ENCODE measurements around the gene GET4. TPM values are rescaled to one million over a fixed set of nuclear protein-coding genes. Genes with fewer than 3 reads are reported as not detected.

The GET4 gene
- total and polyA plus RNA-seq, 2 of the 13 experiments (the other 11 are each of a cell fraction or from before 2014, with no cell fraction given): 28.2 to 35.2 TPM

DNA sequence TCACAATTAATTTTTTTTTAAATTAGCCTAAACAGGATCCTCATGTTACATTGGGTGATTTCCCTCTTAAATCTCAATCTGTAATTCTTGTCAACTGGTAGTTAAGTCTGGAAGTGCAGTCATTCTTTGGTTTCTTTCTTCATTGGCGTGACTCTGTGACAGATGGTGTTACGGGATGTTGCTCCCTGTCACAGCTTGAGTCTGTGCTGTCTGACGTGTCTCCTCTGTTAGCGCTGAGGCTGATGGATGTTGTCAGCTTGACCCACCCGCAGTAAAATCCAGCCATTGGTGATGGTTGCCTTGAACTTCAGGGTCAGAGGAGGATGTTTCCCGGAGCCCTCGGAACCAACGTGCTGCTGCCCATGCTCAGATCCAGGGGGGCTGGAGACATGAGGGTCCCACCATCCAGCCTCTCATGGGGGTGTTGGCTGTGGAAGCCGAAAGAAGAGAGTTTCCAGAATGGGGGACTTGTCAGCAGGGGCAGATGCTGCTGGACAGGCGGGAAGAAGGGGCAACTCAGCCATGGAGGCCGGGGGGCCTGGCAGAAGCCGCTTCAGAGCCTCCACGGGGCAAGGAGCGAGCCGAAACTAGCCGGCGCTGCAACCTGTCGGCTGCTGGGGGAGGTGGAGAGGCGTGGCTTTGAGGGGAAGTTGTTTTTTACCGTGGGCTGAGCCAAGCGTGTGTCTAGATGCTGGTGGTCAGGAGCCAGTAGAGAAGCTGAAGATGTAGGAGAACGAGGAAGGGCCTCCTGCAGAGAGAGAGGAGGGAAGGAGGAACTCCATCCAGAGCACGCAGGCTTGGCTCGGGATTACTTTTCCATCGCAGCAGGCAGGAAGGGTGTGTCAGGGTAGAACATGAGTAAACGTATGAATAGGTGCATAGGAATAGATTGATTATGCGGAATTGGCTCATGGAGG is 40.6 kb upstream of the GET4 start (continued):
- TF ChIP-seq, protein P1, sequence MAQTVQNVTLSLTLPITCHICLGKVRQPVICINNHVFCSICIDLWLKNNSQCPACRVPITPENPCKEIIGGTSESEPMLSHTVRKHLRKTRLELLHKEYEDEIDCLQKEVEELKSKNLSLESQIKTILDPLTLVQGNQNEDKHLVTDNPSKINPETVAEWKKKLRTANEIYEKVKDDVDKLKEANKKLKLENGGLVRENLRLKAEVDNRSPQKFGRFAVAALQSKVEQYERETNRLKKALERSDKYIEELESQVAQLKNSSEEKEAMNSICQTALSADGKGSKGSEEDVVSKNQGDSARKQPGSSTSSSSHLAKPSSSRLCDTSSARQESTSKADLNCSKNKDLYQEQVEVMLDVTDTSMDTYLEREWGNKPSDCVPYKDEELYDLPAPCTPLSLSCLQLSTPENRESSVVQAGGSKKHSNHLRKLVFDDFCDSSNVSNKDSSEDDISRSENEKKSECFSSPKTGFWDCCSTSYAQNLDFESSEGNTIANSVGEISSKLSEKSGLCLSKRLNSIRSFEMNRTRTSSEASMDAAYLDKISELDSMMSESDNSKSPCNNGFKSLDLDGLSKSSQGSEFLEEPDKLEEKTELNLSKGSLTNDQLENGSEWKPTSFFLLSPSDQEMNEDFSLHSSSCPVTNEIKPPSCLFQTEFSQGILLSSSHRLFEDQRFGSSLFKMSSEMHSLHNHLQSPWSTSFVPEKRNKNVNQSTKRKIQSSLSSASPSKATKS (CRISPR knock-in tag; IDR thresholded peaks at IDR 0.05): no peak
- TF ChIP-seq SIX1 (CRISPR knock-in tag; IDR thresholded peaks at IDR 0.05; ENCODE audit: borderline replicate concordance) (no peak), EEA1 (CRISPR knock-in tag; IDR thresholded peaks at IDR 0.05; ENCODE audit: borderline replicate concordance) (no peak), KAT2B (IDR thresholded peaks at IDR 0.05; ENCODE audit: borderline replicate concordance, low read depth, low read length) (no peak), SP4 (CRISPR knock-in tag; IDR thresholded peaks at IDR 0.05) (no peak), MIER3 (CRISPR knock-in tag; IDR thresholded peaks at IDR 0.05; ENCODE audit: borderline replicate concordance) (no peak)

GRCh38 chr7:836429-836828 is 39.9 kb upstream of the GET4 start:
- Histone ChIP-seq H3K36me3 (replicated peaks in 1 of 2; ENCODE audit: control insufficient read depth in 1 of 2, insufficient read depth in 2 of 2, low read length in 2 of 2) (peaks cover 6 to 23% of the 10 kb centered on the region in 2 experiments; a peak in 4 of 5 replicates), H3K79me2 (ENCODE audit: insufficient read depth, low read length) (peaks cover 57% of the 10 kb centered on the region), H3K27ac (ENCODE audit: extremely low read length, insufficient read depth, low read length) (no peak overlapping the region), H3K4me3 (replicated peaks in 1 of 3; ENCODE audit: insufficient read depth in 1 of 3, low read depth in 2 of 3, low read length in 3 of 3) (no peak overlapping the region), H3K4me2 (ENCODE audit: low read depth, low read length) (no peak overlapping the region), H4K20me1 (ENCODE audit: insufficient read depth, low read length) (peaks cover 2% of the 10 kb centered on the region), H3K9me3 (ENCODE audit: low read length) (no peaks in the 10 kb centered on the region), H3K27me3 (ENCODE audit: control insufficient read depth in 1 of 2, insufficient read depth in 2 of 2, low read length in 2 of 2) (no peaks in the 10 kb centered on the region), H3K9ac (ENCODE audit: insufficient read depth, low read depth, low read length) (no peak overlapping the region), H3K4me1 (ENCODE audit: insufficient read depth, low read length) (peaks cover 19% of the 10 kb centered on the region), H2AFZ (ENCODE audit: low read length) (no peak overlapping the region)
- ChIA-PET POLR2A (no interaction called here), CTCF (ENCODE audit: low intra/inter-chr PET ratio, low total read pairs) (interaction anchor here (0.7 kb wide), 1 partner anchor 50 kb away, joined by 3 read pairs; no protein-coding TSS in a partner anchor)
- intact Hi-C loops (cut with micrococcal nuclease; ENCODE audit: unreplicated experiment): loop anchor here (1.0 kb wide), 1 partner anchor 37 kb away; no protein-coding TSS in a partner anchor
- no TSS peak for BruUV-seq (replicated peaks)
- ATAC-seq (peak; percentile 93), DNase-seq (ENCODE audit: low spot score) (peak; percentile 58), FAIRE-seq (peak; percentile 81)
- in situ Hi-C loops (cut with HindIII; ENCODE audit: extremely low pct_ligation_motif_present, low pct_unique_long_range_greater_than_20kb): no loop called here
- WGBS (ENCODE audit: low lambda C conversion rate): 40% methylated on average over 4 of the region's 5 CpGs
- TF ChIP-seq PAXIP1 (CRISPR knock-in tag; conservative IDR thresholded peaks at IDR 0.05) (no peak), SMC3 (IDR thresholded peaks at IDR 0.05; ENCODE audit: low read length) (peak; percentile 48), HOXA5 (CRISPR knock-in tag; IDR thresholded peaks at IDR 0.05) (no peak), ZNF782 (CRISPR knock-in tag; IDR thresholded peaks at IDR 0.05; ENCODE audit: borderline replicate concordance) (no peak), ZNF234 (CRISPR knock-in tag; conservative IDR thresholded peaks at IDR 0.05) (no peak), PTBP1 (IDR thresholded peaks at IDR 0.05; ENCODE audit: low read depth, low read length, poor library complexity, severe bottlenecking) (no peak), PLRG1 (conservative IDR thresholded peaks at IDR 0.05) (no peak)
- TF ChIP-seq, protein P2, sequence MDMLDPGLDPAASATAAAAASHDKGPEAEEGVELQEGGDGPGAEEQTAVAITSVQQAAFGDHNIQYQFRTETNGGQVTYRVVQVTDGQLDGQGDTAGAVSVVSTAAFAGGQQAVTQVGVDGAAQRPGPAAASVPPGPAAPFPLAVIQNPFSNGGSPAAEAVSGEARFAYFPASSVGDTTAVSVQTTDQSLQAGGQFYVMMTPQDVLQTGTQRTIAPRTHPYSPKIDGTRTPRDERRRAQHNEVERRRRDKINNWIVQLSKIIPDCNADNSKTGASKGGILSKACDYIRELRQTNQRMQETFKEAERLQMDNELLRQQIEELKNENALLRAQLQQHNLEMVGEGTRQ (IDR thresholded peaks at IDR 0.05; ENCODE audit: low read depth, low read length): no peak
- TF ChIP-seq, protein P2 (CRISPR knock-in tag; IDR thresholded peaks at IDR 0.05; ENCODE audit: borderline replicate concordance): no peak

Data from HepG2 (cell line).